Brain microvascular endothelial cell (primary cell): ENCODE results near the gene MAP3K21.
A peak's percentile ranks its signal among the peaks of the same experiment; 100 is the strongest.

Experiments used
- DNase-seq: peaks from one replicate; pipeline ENCODE4 v3.0.0-alpha.2; 2020
- H3K27ac ChIP-seq: fragments of 250-450 bp; sonication (Bioruptor Pico); 2 replicates; pipeline ENCODE4 v1.5.1; 2020; ENCODE audit warnings: mild to moderate bottlenecking, moderate library complexity
- H3K27me3 ChIP-seq: fragments of 250-450 bp; sonication (Bioruptor Pico); replicated peaks from 2 replicates; pipeline ENCODE4 v1.5.1; 2020; ENCODE audit warnings: mild to moderate bottlenecking
- H3K36me3 ChIP-seq: fragments of 250-450 bp; sonication (Bioruptor Pico); replicated peaks from 2 replicates; pipeline ENCODE4 v1.5.1; 2020; ENCODE audit warnings: mild to moderate bottlenecking
- H3K4me3 ChIP-seq: 2 replicates; pipeline ENCODE4 v1.5.1; 2011; ENCODE audit warnings: low read depth, mild to moderate bottlenecking, control low read depth, low read length, moderate library complexity
- in situ Hi-C: cut with HindIII; loops from 2 replicates; pipeline ENCODE4 v1.10.0; 2017; ENCODE audit warnings: low sequenced_read_pairs, low pct_ligation_motif_present
- TF ChIP-seq, protein P1 (sequence below): IDR thresholded peaks from 2 replicates; pipeline ENCODE4 v1.5.1; 2011; ENCODE audit warnings: low read depth, mild to moderate bottlenecking, moderate library complexity, low read length, control low read depth, inconsistent platforms; ENCODE audit errors: missing control alignments

The MAP3K21 gene

GRCh38 chr1:233389893-233390292 lies 62.4 kb downstream of the MAP3K21 start:
- TF ChIP-seq, protein P1, sequence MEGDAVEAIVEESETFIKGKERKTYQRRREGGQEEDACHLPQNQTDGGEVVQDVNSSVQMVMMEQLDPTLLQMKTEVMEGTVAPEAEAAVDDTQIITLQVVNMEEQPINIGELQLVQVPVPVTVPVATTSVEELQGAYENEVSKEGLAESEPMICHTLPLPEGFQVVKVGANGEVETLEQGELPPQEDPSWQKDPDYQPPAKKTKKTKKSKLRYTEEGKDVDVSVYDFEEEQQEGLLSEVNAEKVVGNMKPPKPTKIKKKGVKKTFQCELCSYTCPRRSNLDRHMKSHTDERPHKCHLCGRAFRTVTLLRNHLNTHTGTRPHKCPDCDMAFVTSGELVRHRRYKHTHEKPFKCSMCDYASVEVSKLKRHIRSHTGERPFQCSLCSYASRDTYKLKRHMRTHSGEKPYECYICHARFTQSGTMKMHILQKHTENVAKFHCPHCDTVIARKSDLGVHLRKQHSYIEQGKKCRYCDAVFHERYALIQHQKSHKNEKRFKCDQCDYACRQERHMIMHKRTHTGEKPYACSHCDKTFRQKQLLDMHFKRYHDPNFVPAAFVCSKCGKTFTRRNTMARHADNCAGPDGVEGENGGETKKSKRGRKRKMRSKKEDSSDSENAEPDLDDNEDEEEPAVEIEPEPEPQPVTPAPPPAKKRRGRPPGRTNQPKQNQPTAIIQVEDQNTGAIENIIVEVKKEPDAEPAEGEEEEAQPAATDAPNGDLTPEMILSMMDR = no peak
- Histone ChIP-seq H3K27ac (no peak overlapping the region), H3K4me3 (no peak overlapping the region), H3K36me3 (no peaks in the 10 kb centered on the region), H3K27me3 (no peaks in the 10 kb centered on the region)
- in situ Hi-C loops = no loop called here
- DNase-seq = no peak

DNA sequence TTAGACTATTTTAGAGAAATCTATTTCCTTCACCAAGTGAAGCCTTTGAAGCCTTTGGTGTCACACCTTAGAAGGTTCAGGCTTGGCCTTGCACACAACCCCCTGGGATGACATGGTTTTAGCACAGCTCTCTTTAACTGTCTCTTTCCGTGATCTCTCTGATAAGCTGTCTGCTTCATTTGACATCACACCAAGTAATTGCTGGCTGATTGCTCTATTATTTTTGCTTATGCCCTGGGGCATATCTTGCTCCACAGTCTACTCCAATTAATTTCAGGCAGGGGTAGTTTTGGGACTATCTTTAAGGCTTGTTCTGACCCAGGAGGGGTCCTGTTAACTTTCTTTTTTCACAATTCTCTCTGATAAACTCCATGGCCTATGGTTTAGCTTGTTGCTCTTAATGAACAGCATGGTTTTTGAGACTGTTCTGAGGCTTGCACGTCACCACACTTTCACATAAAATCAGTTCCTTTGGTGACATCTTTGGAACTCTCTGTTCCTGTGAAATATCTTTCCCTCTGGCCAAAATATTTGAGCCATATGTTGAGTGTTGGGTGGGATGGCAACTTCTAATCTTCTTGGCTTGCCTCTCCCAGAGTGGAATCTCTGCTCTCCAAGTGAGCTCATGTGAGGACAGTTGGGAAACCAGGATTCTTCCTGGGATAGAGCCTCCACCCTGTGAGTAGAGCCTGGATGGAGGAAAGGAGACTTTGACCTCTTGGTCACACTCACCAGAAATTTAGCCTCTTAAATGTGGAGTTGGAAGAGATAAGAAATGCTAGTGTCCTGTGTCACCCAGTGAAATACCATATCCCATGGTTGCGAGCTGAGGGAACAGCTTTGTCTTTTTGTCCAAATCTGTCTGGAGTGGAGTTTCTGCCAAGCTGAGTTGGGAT lies 63.6 kb downstream of the MAP3K21 start:
- Histone ChIP-seq H3K27ac (no peak overlapping the region), H3K4me3 (no peak overlapping the region), H3K27me3 (no peaks in the 10 kb centered on the region), H3K36me3 (no peaks in the 10 kb centered on the region)
- in situ Hi-C loops = no loop called here
- TF ChIP-seq, protein P1 = no peak
- no peak for DNase-seq

DNA sequence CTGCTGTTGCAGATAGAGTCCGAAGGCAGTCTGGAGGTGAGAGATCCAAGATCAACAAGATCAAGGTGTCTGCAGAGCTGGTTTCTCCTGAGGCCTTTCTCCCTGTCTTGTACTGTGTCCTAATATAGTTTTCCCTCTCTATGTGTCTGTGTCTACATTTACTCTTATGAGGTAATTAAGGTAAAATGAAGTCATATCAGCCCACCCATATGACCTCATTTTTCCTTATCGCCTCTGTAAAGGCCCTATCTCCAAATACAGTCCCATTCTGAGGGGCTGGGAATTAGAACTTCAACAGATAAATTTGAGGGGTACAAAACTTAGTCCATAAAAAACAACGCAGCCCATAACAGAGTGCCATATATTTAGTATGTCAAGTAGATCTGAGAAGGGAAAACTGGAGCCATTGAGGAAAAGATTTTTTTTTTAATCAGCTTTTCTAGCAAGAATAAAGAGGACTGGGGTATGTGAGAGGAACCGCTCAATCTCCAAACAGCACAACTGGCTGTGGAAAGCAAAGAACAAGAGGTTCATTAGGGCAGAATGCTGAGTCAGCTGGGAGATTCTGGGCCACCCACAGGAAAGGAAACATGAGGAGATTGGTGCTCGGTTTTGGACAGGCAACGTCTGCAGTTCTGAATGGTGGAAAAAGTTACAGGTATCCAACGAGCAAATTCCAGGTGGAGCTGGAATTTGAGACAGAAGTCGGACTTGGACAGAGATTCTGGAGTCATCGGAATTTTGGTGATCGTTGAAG lies 65.7 kb downstream of the MAP3K21 start:
- no peaks in the 10 kb centered on the region for H3K27me3 ChIP-seq
- no peak overlapping the region for H3K27ac ChIP-seq
- no peak overlapping the region for H3K4me3 ChIP-seq
- no peak for DNase-seq
- TF ChIP-seq, protein P1 = no peak
- in situ Hi-C loops = no loop called here
- H3K36me3 ChIP-seq = no peaks in the 10 kb centered on the region

DNA sequence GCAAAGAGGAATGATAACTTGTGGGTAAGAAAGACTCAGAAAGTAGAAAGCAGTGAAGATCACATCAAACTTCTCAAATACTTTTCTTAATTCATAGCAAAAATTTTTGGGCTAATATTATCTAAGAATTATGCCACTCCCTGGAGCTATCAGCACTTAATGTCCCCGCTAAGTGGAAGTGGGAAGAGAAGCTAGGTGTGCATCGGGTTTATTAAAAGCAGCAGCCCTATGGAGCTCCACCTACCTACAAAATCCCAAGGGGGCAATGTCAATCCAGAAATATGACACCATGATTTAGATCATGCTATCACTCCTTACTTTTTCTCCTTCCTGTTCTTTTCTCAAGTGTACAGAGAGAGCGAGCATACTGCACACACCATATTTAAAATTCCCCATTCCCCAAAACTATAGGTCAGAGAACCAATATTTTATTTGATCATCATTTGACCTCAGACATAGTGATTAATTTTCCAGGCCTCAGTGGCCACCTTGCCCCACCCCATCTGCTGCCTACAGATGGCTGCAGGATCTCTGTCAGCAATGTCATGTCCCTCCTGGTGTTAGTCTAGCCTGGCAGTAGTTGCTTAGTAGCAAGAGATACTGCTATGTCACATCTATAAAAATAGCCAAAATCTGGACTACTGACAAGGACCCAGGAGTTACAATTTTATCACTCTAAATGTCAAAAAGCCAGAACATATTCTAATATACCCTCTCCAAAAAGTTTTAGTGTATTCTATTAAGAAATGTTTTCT lies 66.6 kb downstream of the MAP3K21 start:
- in situ Hi-C loops = no loop called here
- DNase-seq = no peak
- TF ChIP-seq, protein P1 = no peak
- H3K4me3 ChIP-seq = no peak overlapping the region
- no peak overlapping the region for H3K27ac ChIP-seq
- H3K36me3 ChIP-seq = no peaks in the 10 kb centered on the region
- no peaks in the 10 kb centered on the region for H3K27me3 ChIP-seq

DNA sequence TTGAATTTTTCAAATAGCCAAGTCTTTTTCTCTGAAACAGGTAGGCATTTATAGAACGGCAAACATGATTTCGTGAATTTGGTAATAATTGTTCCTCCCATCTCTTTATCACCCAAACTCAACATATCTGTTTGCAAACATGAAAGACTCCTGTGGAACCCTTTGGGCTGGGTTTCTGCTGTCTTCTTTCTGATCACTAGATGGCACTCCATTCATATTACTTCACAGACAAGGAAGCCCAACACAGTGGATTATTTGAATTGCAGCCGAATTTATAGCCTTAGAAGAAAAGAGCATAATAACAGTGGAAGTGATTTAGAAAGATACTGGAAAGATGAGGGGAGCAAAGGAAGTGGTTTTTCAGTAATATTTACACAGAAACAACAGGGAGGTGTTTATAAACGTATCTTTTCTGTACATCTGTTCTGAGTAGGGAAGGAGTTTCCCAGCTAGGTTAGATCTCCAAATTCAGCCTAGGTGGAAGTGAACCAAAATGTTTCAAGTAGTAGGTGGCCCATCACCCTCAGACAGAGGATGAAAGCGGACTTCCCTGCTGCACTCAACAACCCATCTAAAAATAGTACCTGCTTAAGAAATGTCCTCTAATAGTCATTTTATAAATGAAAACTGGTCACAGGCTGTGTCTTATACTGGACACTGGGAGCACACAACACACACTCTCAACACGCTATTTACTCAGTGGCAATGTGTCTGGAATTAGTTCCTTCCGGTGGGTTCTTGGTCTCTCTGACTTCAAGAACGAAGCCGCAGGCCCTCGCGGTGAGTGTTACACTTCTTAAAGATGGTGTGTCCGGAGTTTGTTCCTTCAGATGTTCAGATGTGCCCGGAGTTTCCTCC lies 67.6 kb downstream of the MAP3K21 start:
- Histone ChIP-seq H3K4me3 (no peak overlapping the region), H3K27me3 (no peaks in the 10 kb centered on the region), H3K27ac (no peak overlapping the region), H3K36me3 (no peaks in the 10 kb centered on the region)
- TF ChIP-seq, protein P1 = peak; percentile 81
- in situ Hi-C loops = no loop called here
- peak; percentile 70 for DNase-seq
